GM13976 (cell line): Measurements from ENCODE around the gene PPP1CC.
A peak's percentile ranks its signal among the peaks of the same experiment; 100 is the strongest.

Experiments used
- DNase-seq: peaks from one replicate; pipeline ENCODE4 v3.0.0; 2012; ENCODE audit warnings: low spot score
- CTCF ChIP-seq: IDR thresholded peaks from 2 replicates; pipeline ENCODE4 v1.5.1; 2012; ENCODE audit warnings: borderline replicate concordance, mild to moderate bottlenecking; ENCODE audit not compliant: insufficient read depth; ENCODE audit errors: extremely low read depth, missing control alignments, control extremely low read depth
- in situ Hi-C: fragments of 300-500 bp; cut with MboI; formaldehyde crosslinking; loops from one replicate; pipeline ENCODE4 v1.12.0; 2022; ENCODE audit warnings: low sequenced_read_pairs, mixed read lengths, inconsistent platforms; ENCODE audit not compliant: unreplicated experiment

Gene PPP1CC

GRCh38 chr12:110677982-110678381 lies 64.7 kb downstream of the PPP1CC start:
- in situ Hi-C loops: no loop called here
- no peak for DNase-seq
- TF ChIP-seq CTCF: no peak

- in situ Hi-C loops: no loop called here
- peak; percentile 75 for DNase-seq
- no peak for TF ChIP-seq CTCF
Measured at GRCh38 chr12:110677206-110677911, 65.3 kb downstream of the PPP1CC start.

GRCh38 chr12:110676171-110676570 lies 66.5 kb downstream of the PPP1CC start:
- in situ Hi-C loops: no loop called here
- no peak for TF ChIP-seq CTCF
- no peak for DNase-seq

- in situ Hi-C loops: no loop called here
- TF ChIP-seq CTCF: no peak
- peak; percentile 73 for DNase-seq
Measured at GRCh38 chr12:110670161-110670701, 72.5 kb downstream of the PPP1CC start.
